Measurements from ENCODE around the gene PRSS2. TPM values are rescaled to one million over a fixed set of nuclear protein-coding genes. Genes with fewer than 3 reads are reported as not detected.
"Not testable (repeated sequence)": the region's sequence is repeated elsewhere in the genome, so short reads cannot be mapped to it uniquely, and the experiment has no call there.

Gene PRSS2
- total RNA-seq, 1 donor: not detected

- H3K4me3 ChIP-seq (ENCODE audit: low read length): no peak overlapping the region
- no peaks in the 10 kb centered on the region for H3K4me1 ChIP-seq (ENCODE audit: insufficient read depth, low read length)
- H3K27me3 ChIP-seq (ENCODE audit: insufficient read depth, low read length): no peaks in the 10 kb centered on the region
- no peaks in the 10 kb centered on the region for H3K9me3 ChIP-seq (ENCODE audit: low read depth, low read length)
Measured at GRCh38 chr7:142752376-142753225, 18.2 kb upstream of the PRSS2 start.

GRCh38 chr7:142753366-142753765 is 17.4 kb upstream of the PRSS2 start:
- H3K27me3 ChIP-seq (ENCODE audit: insufficient read depth, low read length): no peaks in the 10 kb centered on the region
- no peak overlapping the region for H3K4me3 ChIP-seq (ENCODE audit: low read length)
- H3K4me1 ChIP-seq (ENCODE audit: insufficient read depth, low read length): no peaks in the 10 kb centered on the region
- no peaks in the 10 kb centered on the region for H3K9me3 ChIP-seq (ENCODE audit: low read depth, low read length)

- H3K4me1 ChIP-seq (ENCODE audit: insufficient read depth, low read length); H3K9me3 ChIP-seq (ENCODE audit: low read depth, low read length); H3K27me3 ChIP-seq (ENCODE audit: insufficient read depth, low read length); H3K4me3 ChIP-seq (ENCODE audit: low read length): not testable (repeated sequence)
Measured at GRCh38 chr7:142753925-142754491, 16.8 kb upstream of the PRSS2 start.

GRCh38 chr7:142754681-142755575 is 15.8 kb upstream of the PRSS2 start:
- Histone ChIP-seq H3K4me3 (ENCODE audit: low read length) (no peak overlapping the region), H3K9me3 (ENCODE audit: low read depth, low read length) (no peaks in the 10 kb centered on the region), H3K27me3 (ENCODE audit: insufficient read depth, low read length) (no peaks in the 10 kb centered on the region)

GRCh38 chr7:142758312-142758711 is 12.5 kb upstream of the PRSS2 start:
- H3K9me3 ChIP-seq (ENCODE audit: low read depth, low read length); H3K4me1 ChIP-seq (ENCODE audit: insufficient read depth, low read length); H3K27me3 ChIP-seq (ENCODE audit: insufficient read depth, low read length); H3K4me3 ChIP-seq (ENCODE audit: low read length): not testable (repeated sequence)

More at GRCh38 chr7:142754681-142755575, 15.8 kb upstream of the PRSS2 start:
- H3K4me1 ChIP-seq (ENCODE audit: insufficient read depth, low read length): no peaks in the 10 kb centered on the region

GRCh38 chr7:142759433-142759832 is 11.3 kb upstream of the PRSS2 start:
- Histone ChIP-seq H3K27me3 (ENCODE audit: insufficient read depth, low read length) (no peaks in the 10 kb centered on the region), H3K9me3 (ENCODE audit: low read depth, low read length) (no peaks in the 10 kb centered on the region), H3K4me1 (ENCODE audit: insufficient read depth, low read length) (no peaks in the 10 kb centered on the region), H3K4me3 (ENCODE audit: low read length) (no peak overlapping the region)

GRCh38 chr7:142760071-142760642 is 10.6 kb upstream of the PRSS2 start:
- H3K4me3 ChIP-seq (ENCODE audit: low read length): no peak overlapping the region
- no peaks in the 10 kb centered on the region for H3K4me1 ChIP-seq (ENCODE audit: insufficient read depth, low read length)
- H3K9me3 ChIP-seq (ENCODE audit: low read depth, low read length): no peaks in the 10 kb centered on the region
- H3K27me3 ChIP-seq (ENCODE audit: insufficient read depth, low read length): no peaks in the 10 kb centered on the region

GRCh38 chr7:142761606-142762005 is 9.2 kb upstream of the PRSS2 start:
- H3K4me3 ChIP-seq (ENCODE audit: low read length); H3K27me3 ChIP-seq (ENCODE audit: insufficient read depth, low read length); H3K4me1 ChIP-seq (ENCODE audit: insufficient read depth, low read length); H3K9me3 ChIP-seq (ENCODE audit: low read depth, low read length): not testable (repeated sequence)

- Histone ChIP-seq H3K9me3 (ENCODE audit: low read depth, low read length) (no peaks in the 10 kb centered on the region), H3K4me3 (ENCODE audit: low read length) (no peak overlapping the region), H3K27me3 (ENCODE audit: insufficient read depth, low read length) (no peaks in the 10 kb centered on the region), H3K4me1 (ENCODE audit: insufficient read depth, low read length) (no peaks in the 10 kb centered on the region)
Measured at GRCh38 chr7:142762104-142762503, 8.7 kb upstream of the PRSS2 start.

GRCh38 chr7:142767451-142767850 is 3.3 kb upstream of the PRSS2 start:
- no peak overlapping the region for H3K4me3 ChIP-seq (ENCODE audit: low read length)
- H3K4me1 ChIP-seq (ENCODE audit: insufficient read depth, low read length): no peaks in the 10 kb centered on the region
- no peaks in the 10 kb centered on the region for H3K9me3 ChIP-seq (ENCODE audit: low read depth, low read length)
- no peaks in the 10 kb centered on the region for H3K27me3 ChIP-seq (ENCODE audit: insufficient read depth, low read length)

GRCh38 chr7:142767861-142768260 is 2.9 kb upstream of the PRSS2 start:
- Histone ChIP-seq H3K4me1 (ENCODE audit: insufficient read depth, low read length) (no peaks in the 10 kb centered on the region), H3K9me3 (ENCODE audit: low read depth, low read length) (no peaks in the 10 kb centered on the region), H3K4me3 (ENCODE audit: low read length) (no peak overlapping the region), H3K27me3 (ENCODE audit: insufficient read depth, low read length) (no peaks in the 10 kb centered on the region)

GRCh38 chr7:142768885-142769284 is 1.9 kb upstream of the PRSS2 start:
- not testable (repeated sequence) for H3K4me1 ChIP-seq (ENCODE audit: insufficient read depth, low read length); H3K4me3 ChIP-seq (ENCODE audit: low read length)

GRCh38 chr7:142771353-142771723 is 568 bp downstream of the PRSS2 start:
- Histone ChIP-seq H3K9me3 (ENCODE audit: low read depth, low read length) (no peaks in the 10 kb centered on the region), H3K27me3 (ENCODE audit: insufficient read depth, low read length) (no peaks in the 10 kb centered on the region), H3K4me3 (ENCODE audit: low read length) (no peak overlapping the region), H3K4me1 (ENCODE audit: insufficient read depth, low read length) (no peaks in the 10 kb centered on the region)

More at GRCh38 chr7:142768885-142769284, 1.9 kb upstream of the PRSS2 start:
- H3K27me3 ChIP-seq (ENCODE audit: insufficient read depth, low read length); H3K9me3 ChIP-seq (ENCODE audit: low read depth, low read length): not testable (repeated sequence)

- Histone ChIP-seq H3K9me3 (ENCODE audit: low read depth, low read length) (no peaks in the 10 kb centered on the region), H3K4me1 (ENCODE audit: insufficient read depth, low read length) (no peaks in the 10 kb centered on the region), H3K4me3 (ENCODE audit: low read length) (no peak overlapping the region), H3K27me3 (ENCODE audit: insufficient read depth, low read length) (no peaks in the 10 kb centered on the region)
Measured at GRCh38 chr7:142772051-142772450, 1.3 kb downstream of the PRSS2 start.

- Histone ChIP-seq H3K4me3 (ENCODE audit: low read length) (no peak overlapping the region), H3K4me1 (ENCODE audit: insufficient read depth, low read length) (no peaks in the 10 kb centered on the region), H3K9me3 (ENCODE audit: low read depth, low read length) (no peaks in the 10 kb centered on the region), H3K27me3 (ENCODE audit: insufficient read depth, low read length) (no peaks in the 10 kb centered on the region)
Measured at GRCh38 chr7:142772673-142773072, 1.9 kb downstream of the PRSS2 start.
